D721Med (cell line): ENCODE measurements around the gene INPP4B.

ENCODE experiments used
- DNase-seq: peaks from one replicate; pipeline ENCODE4 v3.0.0; 2011; ENCODE audit warnings: low spot score; ENCODE audit not compliant: insufficient read length
- FAIRE-seq: peaks from 2 replicates; lab custom pipeline; 2011; peaks lifted over from hg19 to GRCh38; lab: Jason Lieb, UNC
- TF ChIP-seq, protein P1 (sequence below): IDR thresholded peaks from 2 replicates; pipeline ENCODE4 v1.5.1; 2012; ENCODE audit warnings: mild to moderate bottlenecking, control low read depth; ENCODE audit not compliant: insufficient read depth; ENCODE audit errors: missing control alignments

The INPP4B gene

DNA sequence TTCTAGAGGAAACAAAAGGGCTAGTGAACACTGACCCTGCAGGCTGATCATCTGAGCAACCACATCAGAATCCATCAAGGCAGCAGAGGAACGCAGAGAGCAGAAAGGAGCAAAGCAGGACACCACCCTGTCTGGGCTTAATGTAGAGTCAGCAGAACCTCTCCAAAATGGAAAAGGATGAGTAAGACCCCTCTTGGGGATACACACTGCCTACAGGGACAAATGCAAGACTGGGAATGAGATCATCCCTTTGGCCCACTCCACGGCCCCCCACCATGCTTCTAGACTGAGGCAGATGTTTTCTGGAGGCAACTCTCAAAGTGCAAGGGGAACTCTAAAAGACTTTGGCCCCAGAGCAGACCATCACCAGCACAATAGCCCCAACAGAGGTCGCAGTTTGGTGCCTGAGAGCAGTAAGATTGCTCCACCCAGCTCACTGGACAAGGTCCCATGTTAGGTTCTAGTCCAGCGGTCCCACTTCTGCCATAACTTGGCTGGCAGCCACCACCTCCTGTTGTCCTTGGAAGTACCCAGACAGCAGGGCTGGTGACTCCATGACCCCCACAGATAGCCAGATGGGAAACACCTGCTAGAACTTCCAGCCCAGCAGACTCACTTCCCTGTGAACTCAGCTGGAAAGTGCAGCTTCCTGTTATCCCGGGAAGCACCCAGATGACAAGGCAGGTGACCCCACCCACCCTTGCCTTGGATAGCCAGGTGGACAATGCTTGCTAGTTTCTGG, 372.7 kb downstream of the INPP4B start:
- no peak for FAIRE-seq
- TF ChIP-seq, protein P1, sequence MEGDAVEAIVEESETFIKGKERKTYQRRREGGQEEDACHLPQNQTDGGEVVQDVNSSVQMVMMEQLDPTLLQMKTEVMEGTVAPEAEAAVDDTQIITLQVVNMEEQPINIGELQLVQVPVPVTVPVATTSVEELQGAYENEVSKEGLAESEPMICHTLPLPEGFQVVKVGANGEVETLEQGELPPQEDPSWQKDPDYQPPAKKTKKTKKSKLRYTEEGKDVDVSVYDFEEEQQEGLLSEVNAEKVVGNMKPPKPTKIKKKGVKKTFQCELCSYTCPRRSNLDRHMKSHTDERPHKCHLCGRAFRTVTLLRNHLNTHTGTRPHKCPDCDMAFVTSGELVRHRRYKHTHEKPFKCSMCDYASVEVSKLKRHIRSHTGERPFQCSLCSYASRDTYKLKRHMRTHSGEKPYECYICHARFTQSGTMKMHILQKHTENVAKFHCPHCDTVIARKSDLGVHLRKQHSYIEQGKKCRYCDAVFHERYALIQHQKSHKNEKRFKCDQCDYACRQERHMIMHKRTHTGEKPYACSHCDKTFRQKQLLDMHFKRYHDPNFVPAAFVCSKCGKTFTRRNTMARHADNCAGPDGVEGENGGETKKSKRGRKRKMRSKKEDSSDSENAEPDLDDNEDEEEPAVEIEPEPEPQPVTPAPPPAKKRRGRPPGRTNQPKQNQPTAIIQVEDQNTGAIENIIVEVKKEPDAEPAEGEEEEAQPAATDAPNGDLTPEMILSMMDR = no peak
- no peak for DNase-seq

DNA sequence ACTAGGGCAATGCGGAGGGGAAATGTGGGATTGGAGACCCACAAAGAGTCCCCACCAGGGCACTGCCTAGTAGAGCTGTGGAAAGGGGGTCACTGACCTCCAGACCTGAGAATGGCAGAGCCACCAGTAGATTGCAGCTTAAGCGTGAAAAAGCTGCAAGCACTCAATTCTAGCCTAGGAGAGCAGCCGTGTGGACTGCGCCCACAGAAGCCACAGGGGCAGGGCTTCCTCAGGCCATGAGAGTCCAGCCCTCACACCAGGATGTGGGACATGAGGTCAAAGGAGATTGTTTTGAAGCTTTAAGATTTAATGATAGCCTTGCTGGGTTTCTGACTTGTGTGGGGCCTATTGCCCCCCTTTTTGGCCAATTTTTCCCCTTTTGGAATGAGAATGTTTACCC, 379.0 kb downstream of the INPP4B start:
- FAIRE-seq = no peak

GRCh38 chr4:142465526-142465925, 380.6 kb downstream of the INPP4B start:
- DNase-seq (no peak), FAIRE-seq (no peak)
- TF ChIP-seq, protein P1 = no peak

More for the DNA sequence above, 379.0 kb downstream of the INPP4B start:
- TF ChIP-seq, protein P1 = no peak
- DNase-seq = no peak

- TF ChIP-seq, protein P1 = no peak
- FAIRE-seq (no peak), DNase-seq (no peak)
These were observed 382.9 kb downstream of the INPP4B start for GRCh38 chr4:142463206-142463605.

DNA sequence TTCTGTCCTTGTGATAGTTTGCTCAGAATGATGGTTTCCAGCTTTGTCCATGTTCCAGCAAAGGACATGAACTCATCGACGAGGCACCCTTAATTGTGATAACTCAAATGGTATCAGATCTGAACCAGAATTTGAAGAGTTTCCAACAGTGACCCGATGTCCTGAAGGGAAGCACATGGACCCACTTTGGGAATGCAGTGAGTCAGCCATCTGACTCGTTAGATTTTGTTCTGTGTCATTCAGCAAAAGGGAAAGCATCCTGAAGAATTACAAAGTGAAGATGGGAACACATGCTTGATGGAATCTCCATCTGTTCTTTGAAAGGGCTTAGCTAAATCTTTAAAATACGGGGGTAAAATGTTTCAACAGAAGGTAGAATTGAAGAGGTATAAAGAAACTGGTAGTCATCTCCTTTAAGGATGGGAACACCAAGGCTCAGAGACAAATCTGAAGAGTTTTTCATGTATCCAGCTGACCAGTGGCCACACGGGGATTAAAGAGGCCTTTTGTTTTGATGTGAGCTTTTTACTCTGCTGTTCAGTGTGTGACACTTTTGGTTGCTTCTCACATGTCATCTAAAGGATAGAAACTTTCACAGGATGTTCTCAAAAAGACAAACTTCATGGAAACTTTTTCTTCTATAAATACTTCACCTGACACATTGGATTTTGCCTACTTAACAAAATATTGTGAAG, 393.8 kb downstream of the INPP4B start:
- TF ChIP-seq, protein P1 = no peak
- no peak for FAIRE-seq
- no peak for DNase-seq

DNA sequence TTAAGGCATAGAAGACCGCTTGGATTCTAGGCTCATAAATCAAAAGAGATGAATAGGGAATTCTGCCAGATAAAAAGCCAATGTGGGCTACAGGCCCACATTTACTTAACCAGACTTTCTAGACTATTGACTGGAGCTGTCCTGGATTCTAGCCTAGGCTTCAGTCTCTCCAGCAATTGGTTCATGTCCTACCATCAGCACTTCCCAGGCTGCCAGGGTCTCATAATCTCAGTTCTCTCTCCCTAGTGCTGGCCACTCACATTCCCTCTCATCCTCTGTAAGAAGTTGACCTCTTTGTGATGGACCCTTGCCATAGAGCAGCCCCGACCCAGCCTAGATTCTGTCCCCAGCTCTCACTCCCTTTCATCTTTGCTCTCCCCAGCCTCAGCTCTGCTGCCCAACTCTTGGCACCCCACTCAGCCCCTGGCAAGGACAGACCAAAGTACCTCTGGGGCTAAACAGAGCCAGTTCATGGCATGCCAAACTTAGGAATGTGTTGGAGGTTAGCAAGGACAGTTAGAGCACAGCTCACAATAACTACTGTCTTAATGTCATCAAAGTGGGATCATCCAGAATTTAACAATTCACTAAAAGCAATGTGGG, 396.2 kb downstream of the INPP4B start:
- DNase-seq = no peak
- no peak for FAIRE-seq
- TF ChIP-seq, protein P1 = no peak
